Keratinocyte (primary cell): Measurements from ENCODE around the gene PUS7L.

Experiments used
- EZH2 ChIP-seq: IDR thresholded peaks from one replicate; pipeline ENCODE4 v1.6.1; 2012; ENCODE audit warnings: inconsistent platforms, mild to moderate bottlenecking, low read length, moderate library complexity
- TF ChIP-seq, protein P1 (sequence below), 3 experiments: IDR thresholded peaks in 1 of 3; conservative IDR thresholded peaks in 1 of 3; optimal IDR thresholded peaks in 1 of 3; 2 replicates in 2 of 3; 3 replicates in 1 of 3; pipeline versions ENCODE3 to v1.5.1; 2011; ENCODE audit warnings: low read length in 3 of 3, mild to moderate bottlenecking in 3 of 3, moderate library complexity in 2 of 3, control low read depth in 1 of 3, inconsistent platforms in 1 of 3; ENCODE audit not compliant: insufficient read depth in 2 of 3; ENCODE audit errors: extremely low read depth in 1 of 3

DNA sequence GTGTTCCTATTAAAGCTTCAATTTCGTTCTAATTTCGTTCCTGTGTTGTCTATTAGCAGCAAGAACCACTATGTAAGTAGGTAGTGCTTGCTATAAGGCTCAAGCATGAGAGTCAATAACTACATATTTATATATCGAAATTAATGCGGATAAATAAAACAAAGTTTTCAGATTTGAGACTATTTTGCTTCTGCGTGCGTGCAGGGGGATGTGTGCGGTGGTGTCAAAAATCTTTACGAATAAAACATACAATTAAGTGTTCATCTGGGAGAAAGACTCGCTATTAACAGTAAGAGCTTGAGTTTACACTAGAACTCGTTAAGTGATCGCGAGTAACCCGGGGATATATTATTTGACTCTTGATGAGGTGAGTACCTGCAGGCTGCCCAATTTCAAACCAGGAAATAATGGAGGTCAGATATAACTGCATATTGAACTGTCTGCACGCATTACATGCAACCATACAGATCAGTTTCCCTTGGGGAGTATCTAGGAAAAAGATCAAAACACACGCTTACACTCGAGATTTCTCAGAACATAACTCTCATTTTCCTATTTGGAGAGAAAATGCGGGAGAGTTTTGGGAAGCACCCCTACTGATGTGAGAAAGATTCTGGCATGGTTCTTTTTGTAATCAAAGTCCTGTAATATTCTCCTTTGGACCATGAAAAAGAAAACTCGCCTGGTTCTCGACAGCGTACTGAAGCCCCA is 46.7 kb upstream of the PUS7L start:
- TF ChIP-seq, protein P1, sequence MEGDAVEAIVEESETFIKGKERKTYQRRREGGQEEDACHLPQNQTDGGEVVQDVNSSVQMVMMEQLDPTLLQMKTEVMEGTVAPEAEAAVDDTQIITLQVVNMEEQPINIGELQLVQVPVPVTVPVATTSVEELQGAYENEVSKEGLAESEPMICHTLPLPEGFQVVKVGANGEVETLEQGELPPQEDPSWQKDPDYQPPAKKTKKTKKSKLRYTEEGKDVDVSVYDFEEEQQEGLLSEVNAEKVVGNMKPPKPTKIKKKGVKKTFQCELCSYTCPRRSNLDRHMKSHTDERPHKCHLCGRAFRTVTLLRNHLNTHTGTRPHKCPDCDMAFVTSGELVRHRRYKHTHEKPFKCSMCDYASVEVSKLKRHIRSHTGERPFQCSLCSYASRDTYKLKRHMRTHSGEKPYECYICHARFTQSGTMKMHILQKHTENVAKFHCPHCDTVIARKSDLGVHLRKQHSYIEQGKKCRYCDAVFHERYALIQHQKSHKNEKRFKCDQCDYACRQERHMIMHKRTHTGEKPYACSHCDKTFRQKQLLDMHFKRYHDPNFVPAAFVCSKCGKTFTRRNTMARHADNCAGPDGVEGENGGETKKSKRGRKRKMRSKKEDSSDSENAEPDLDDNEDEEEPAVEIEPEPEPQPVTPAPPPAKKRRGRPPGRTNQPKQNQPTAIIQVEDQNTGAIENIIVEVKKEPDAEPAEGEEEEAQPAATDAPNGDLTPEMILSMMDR (optimal IDR thresholded peaks at IDR 0.05 in 1 of 3, IDR thresholded peaks at IDR 0.05 in 1 of 3, conservative IDR thresholded peaks at IDR 0.05 in 1 of 3; ENCODE audit: extremely low read depth in 1 of 3, insufficient read depth in 2 of 3, low read length in 3 of 3), result no peak
- TF ChIP-seq EZH2, result no peak
